GM19452 (cell line): ENCODE measurements around the gene OPN1MW.
A peak's percentile ranks its signal among the peaks of the same experiment; 100 is the strongest.
"Not testable (repeated sequence)": the region's sequence is repeated elsewhere in the genome, so short reads cannot be mapped to it uniquely, and the experiment has no call there.

Experiments
- ATAC-seq: cut with Tn5 transposase; IDR thresholded peaks from one replicate; pipeline ENCODE4 v1.9.1; 2021; ENCODE audit not compliant: unreplicated experiment

The OPN1MW gene

DNA sequence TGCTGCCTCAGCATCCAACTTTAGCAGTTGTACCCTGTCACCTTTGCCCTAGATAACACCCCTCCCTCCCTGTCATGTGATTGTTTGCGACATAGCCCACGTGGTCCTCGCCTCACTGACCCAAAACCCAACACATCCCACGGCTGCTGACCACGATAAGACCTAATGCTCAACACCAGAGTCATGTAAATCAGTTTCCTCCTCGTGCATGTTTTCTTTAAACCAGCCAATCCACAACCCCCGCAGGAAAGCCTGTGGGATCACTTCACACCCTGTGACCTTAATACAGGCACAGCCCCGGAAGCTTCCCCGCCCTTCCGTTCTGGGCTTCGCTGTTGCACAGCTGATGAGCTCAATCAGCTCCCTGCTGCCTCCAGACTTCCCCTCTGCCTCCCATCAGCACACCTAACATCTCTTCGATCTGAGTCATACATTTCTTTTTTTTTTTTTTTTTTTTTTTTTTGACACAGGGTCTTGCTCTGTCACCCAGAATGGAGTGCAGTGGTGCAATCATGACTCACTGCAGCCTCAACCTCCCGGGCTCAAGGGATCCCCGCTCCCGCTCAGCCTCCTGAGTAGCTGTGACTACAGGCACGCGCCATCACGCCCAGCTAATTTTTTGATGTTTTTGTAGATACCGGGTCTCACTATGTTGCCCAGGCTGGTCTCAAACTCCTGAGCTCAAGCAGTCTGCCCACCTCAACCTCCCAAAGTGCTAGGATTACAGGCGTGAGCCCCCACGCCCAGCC, 27.4 kb downstream of the OPN1MW start:
- ATAC-seq: peak; percentile 89

- ATAC-seq: not testable (repeated sequence)
Observed at GRCh38 chrX:154211057-154211456, 28.7 kb downstream of the OPN1MW start.

DNA sequence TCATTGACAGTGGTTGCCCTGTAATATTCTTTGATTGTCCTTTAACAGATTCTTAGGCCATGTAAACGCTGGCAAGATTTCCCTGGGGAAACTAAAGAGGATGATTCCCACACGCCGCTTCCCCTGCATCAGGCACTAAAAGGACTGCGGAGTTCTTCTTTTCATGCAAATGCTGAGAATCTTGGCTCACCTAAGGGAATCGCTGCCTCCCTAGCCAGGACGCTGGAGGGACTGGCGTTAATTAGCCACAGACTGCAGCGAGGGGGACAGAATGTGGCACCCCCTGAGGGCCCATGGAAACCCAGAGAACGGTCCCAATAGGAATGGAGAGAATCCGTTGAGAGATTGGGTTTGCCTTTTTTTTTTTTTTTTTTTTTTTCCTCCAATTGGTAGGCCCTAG, 29.1 kb downstream of the OPN1MW start:
- ATAC-seq: not testable (repeated sequence)

DNA sequence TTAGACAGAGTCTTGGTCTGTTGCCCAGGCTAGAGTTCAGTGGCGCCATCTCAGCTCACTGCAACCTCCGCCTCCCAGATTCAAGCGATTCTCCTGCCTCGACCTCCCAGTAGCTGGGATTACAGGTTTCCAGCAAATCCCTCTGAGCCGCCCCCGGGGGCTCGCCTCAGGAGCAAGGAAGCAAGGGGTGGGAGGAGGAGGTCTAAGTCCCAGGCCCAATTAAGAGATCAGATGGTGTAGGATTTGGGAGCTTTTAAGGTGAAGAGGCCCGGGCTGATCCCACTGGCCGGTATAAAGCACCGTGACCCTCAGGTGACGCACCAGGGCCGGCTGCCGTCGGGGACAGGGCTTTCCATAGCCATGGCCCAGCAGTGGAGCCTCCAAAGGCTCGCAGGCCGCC, 37.1 kb downstream of the OPN1MW start, which contains the start of gene OPN1MW2:
OPN1MW2 (plus strand) TSS at position 301 of the 400 bp plus-strand sequence; CDS start at position 361, 60 bp downstream.
- ATAC-seq: not testable (repeated sequence)

- ATAC-seq: not testable (repeated sequence)
Observed at GRCh38 chrX:154225292-154225691, 42.9 kb downstream of the OPN1MW start.

- ATAC-seq: not testable (repeated sequence)
Observed at GRCh38 chrX:154226706-154227105, 44.3 kb downstream of the OPN1MW start.

- not testable (repeated sequence) for ATAC-seq
Observed at GRCh38 chrX:154231443-154231842, 49.0 kb downstream of the OPN1MW start.

DNA sequence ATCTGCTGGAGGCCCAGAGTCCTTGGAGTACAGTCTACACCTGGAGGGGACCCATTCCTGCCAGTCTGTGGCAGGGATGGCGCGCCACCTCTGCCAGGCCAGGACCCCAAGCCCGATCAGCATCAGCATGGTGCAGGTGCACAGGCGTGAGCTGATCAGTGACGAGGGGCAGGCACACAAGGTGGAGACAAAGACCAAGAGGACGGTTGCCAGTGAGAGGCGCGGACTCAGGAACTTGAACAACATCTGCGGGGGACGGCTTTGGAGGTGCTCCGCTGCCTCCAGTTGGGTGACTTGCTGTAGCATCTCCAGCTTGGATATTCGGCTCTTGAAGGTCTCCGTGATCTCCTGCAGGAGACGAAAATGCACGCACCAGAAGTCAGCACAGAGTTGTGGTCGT, 51.2 kb downstream of the OPN1MW start:
- not testable (repeated sequence) for ATAC-seq

DNA sequence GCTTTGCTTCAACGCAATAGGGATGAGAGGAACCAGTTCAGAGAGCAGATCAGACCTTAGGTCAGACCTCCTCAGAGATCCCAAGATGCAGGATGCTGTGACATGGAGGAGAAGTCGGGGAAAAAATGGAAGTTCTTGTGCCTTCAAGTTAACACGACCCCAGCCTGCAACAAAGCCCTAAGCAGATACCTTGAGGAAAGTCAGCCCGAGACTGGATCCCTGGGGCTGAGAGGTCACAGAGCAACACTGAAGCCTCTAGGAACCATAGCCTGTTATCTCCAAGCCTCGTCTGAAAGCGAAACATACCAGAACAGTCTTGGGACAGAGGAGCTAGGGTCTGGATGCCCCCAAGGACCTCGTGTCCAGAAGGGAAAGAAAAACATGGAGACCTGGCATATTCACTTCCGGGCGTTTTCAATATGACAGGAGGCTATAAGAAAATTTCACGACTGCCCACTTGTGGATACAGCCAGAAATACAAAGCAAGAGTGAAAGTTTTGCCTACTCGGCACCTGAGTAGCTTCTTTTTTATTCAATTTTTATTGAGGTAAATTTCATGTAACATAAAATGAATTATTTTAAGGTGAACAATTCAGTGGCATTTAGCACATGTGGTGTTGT, 56.7 kb downstream of the OPN1MW start:
- ATAC-seq: not testable (repeated sequence)

GRCh38 chrX:154239982-154240503, 57.6 kb downstream of the OPN1MW start:
- ATAC-seq: not testable (repeated sequence)
